Fibroblast of skin of right biceps (primary cell): Measurements from ENCODE around the gene NAXD.
"Not testable (repeated sequence)": the region's sequence is repeated elsewhere in the genome, so short reads cannot be mapped to it uniquely, and the experiment has no call there.

ENCODE experiments used
- DNase-seq: peaks from one replicate; pipeline ENCODE4 v3.0.0-alpha.2; 2013

The NAXD gene

GRCh38 chr13:110628952-110629701, 13.8 kb downstream of the NAXD start:
- DNase-seq: no peak

GRCh38 chr13:110629735-110630134, 14.4 kb downstream of the NAXD start:
- no peak for DNase-seq

GRCh38 chr13:110630566-110631119, 15.3 kb downstream of the NAXD start:
- DNase-seq: no peak

- DNase-seq: not testable (repeated sequence)
Measured at GRCh38 chr13:110632255-110632654, 16.9 kb downstream of the NAXD start.

GRCh38 chr13:110633776-110634175, 18.4 kb downstream of the NAXD start:
- DNase-seq: no peak

- DNase-seq: peak; percentile 74
Measured at GRCh38 chr13:110634558-110634957, 19.2 kb downstream of the NAXD start.

GRCh38 chr13:110635405-110636002, 20.2 kb downstream of the NAXD start:
- no peak for DNase-seq

GRCh38 chr13:110636053-110636475, 20.7 kb downstream of the NAXD start:
- no peak for DNase-seq

GRCh38 chr13:110636701-110637201, 21.4 kb downstream of the NAXD start:
- DNase-seq: no peak

GRCh38 chr13:110637275-110637674, 21.9 kb downstream of the NAXD start:
- DNase-seq: no peak

GRCh38 chr13:110637747-110638146, 22.4 kb downstream of the NAXD start:
- no peak for DNase-seq

GRCh38 chr13:110638257-110638656, 22.9 kb downstream of the NAXD start:
- DNase-seq: no peak

GRCh38 chr13:110638814-110639806, 23.8 kb downstream of the NAXD start:
- DNase-seq: no peak

GRCh38 chr13:110639935-110640334, 24.6 kb downstream of the NAXD start:
- DNase-seq: no peak

GRCh38 chr13:110640591-110641029, 25.3 kb downstream of the NAXD start:
- peak; percentile 20 for DNase-seq

- DNase-seq: peak; percentile 49
Measured at GRCh38 chr13:110641055-110642015, 26.0 kb downstream of the NAXD start.

- DNase-seq: no peak
Measured at GRCh38 chr13:110642291-110642981, 27.1 kb downstream of the NAXD start.

- DNase-seq: no peak
Measured at GRCh38 chr13:110643324-110643723, 28.0 kb downstream of the NAXD start.

- no peak for DNase-seq
Measured at GRCh38 chr13:110643768-110644421, 28.6 kb downstream of the NAXD start.

GRCh38 chr13:110644892-110645521, 29.7 kb downstream of the NAXD start:
- DNase-seq: peak; percentile 39
